Fibroblast of lung (primary cell): Measurements from ENCODE around the gene DTL.

ENCODE experiments used
- EZH2 ChIP-seq: IDR thresholded peaks from 2 replicates; pipeline ENCODE4 v1.5.1; 2012; ENCODE audit warnings: low read length, control low read depth, mild to moderate bottlenecking; ENCODE audit errors: missing control alignments
- TF ChIP-seq, protein P1 (sequence below), 2 donors: IDR thresholded peaks in 1 of 2; conservative IDR thresholded peaks in 1 of 2; 1 replicate in 1 of 2; 2 replicates in 1 of 2; pipeline ENCODE4 v1.5.1; 2011 to 2012; ENCODE audit warnings: low read length in 2 of 2, control low read depth in 1 of 2, inconsistent platforms in 1 of 2, low read depth in 1 of 2, mild to moderate bottlenecking in 1 of 2

GRCh38 chr1:212097360-212097759, 61.8 kb downstream of the DTL start:
- TF ChIP-seq, protein P1, sequence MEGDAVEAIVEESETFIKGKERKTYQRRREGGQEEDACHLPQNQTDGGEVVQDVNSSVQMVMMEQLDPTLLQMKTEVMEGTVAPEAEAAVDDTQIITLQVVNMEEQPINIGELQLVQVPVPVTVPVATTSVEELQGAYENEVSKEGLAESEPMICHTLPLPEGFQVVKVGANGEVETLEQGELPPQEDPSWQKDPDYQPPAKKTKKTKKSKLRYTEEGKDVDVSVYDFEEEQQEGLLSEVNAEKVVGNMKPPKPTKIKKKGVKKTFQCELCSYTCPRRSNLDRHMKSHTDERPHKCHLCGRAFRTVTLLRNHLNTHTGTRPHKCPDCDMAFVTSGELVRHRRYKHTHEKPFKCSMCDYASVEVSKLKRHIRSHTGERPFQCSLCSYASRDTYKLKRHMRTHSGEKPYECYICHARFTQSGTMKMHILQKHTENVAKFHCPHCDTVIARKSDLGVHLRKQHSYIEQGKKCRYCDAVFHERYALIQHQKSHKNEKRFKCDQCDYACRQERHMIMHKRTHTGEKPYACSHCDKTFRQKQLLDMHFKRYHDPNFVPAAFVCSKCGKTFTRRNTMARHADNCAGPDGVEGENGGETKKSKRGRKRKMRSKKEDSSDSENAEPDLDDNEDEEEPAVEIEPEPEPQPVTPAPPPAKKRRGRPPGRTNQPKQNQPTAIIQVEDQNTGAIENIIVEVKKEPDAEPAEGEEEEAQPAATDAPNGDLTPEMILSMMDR (conservative IDR thresholded peaks at IDR 0.05 in 1 of 2, IDR thresholded peaks at IDR 0.05 in 1 of 2; ENCODE audit: low read depth in 1 of 2, low read length in 2 of 2): no peak
- TF ChIP-seq EZH2: no peak
